ENCODE results near the gene UPF1. TPM values are rescaled to one million over a fixed set of nuclear protein-coding genes. Genes with fewer than 3 reads are reported as not detected.

UPF1 gene
- total and polyA plus RNA-seq, 2 of the 13 experiments (the other 11 are each of a cell fraction or from before 2014, with no cell fraction given) = 16.9 to 41.8 TPM

- no peak for TF ChIP-seq SAP130 (CRISPR knock-in tag; IDR thresholded peaks at IDR 0.05; ENCODE audit: low read depth)
- TF ChIP-seq BORCS8-MEF2B (CRISPR knock-in tag; IDR thresholded peaks at IDR 0.05) = no peak
- no peak for TF ChIP-seq POLR2AphosphoS2 (IDR thresholded peaks at IDR 0.05; ENCODE audit: low read depth, low read length)
- TF ChIP-seq HIVEP1 (CRISPR knock-in tag; IDR thresholded peaks at IDR 0.05) = no peak
Measured at GRCh38 chr19:18905058-18905456, 73.3 kb downstream of the UPF1 start (continued).

GRCh38 chr19:18905513-18906236, 73.9 kb downstream of the UPF1 start:
- TF ChIP-seq U2AF1 (optimal IDR thresholded peaks at IDR 0.05; ENCODE audit: low read depth, low read length) = no peak
- peak; percentile 36 for TF ChIP-seq AGO2 (optimal IDR thresholded peaks at IDR 0.05; ENCODE audit: low read depth, low read length)
- no peak for TF ChIP-seq TSC22D2 (CRISPR knock-in tag; IDR thresholded peaks at IDR 0.05; ENCODE audit: borderline replicate concordance)
- TF ChIP-seq RBM22 (optimal IDR thresholded peaks at IDR 0.05; ENCODE audit: low read length) = peak; percentile 22
- no peak for TF ChIP-seq IKZF4 (CRISPR knock-in tag; IDR thresholded peaks at IDR 0.05; ENCODE audit: borderline replicate concordance, low read depth, not compliant biosample characterization)
- TF ChIP-seq SRSF9 (IDR thresholded peaks at IDR 0.05; ENCODE audit: borderline replicate concordance, insufficient read depth, low read depth, low read length, poor library complexity, severe bottlenecking) = no peak
- Histone ChIP-seq H2AFZ (ENCODE audit: low read length) (no peak overlapping the region), H3K79me2 (ENCODE audit: insufficient read depth, low read length) (no peaks in the 10 kb centered on the region), H3K4me2 (ENCODE audit: low read depth, low read length) (no peak overlapping the region), H3K4me3 (replicated peaks in 1 of 3; ENCODE audit: insufficient read depth in 1 of 3, low read depth in 2 of 3, low read length in 3 of 3) (no peak overlapping the region), H3K27ac (ENCODE audit: extremely low read length, insufficient read depth, low read length) (no peak overlapping the region), H3K9me3 (ENCODE audit: low read length) (no peaks in the 10 kb centered on the region), H3K36me3 (replicated peaks in 1 of 2; ENCODE audit: control insufficient read depth in 1 of 2, insufficient read depth in 2 of 2, low read length in 2 of 2) (peaks cover 22 to 52% of the 10 kb centered on the region in 2 experiments), H4K20me1 (ENCODE audit: insufficient read depth, low read length) (no peaks in the 10 kb centered on the region), H3K4me1 (ENCODE audit: insufficient read depth, low read length) (no peaks in the 10 kb centered on the region), H3K9ac (ENCODE audit: insufficient read depth, low read depth, low read length) (no peak overlapping the region), H3K27me3 (ENCODE audit: control insufficient read depth in 1 of 2, insufficient read depth in 2 of 2, low read length in 2 of 2) (no peaks in the 10 kb centered on the region)
- DNase-seq (ENCODE audit: low spot score) (no peak), ATAC-seq (no peak; the same call in 1 of the 3 replicates), FAIRE-seq (no peak)
- in situ Hi-C loops (cut with HindIII; ENCODE audit: extremely low pct_ligation_motif_present, low pct_unique_long_range_greater_than_20kb) (no loop called here), intact Hi-C loops (cut with micrococcal nuclease; ENCODE audit: unreplicated experiment) (no loop called here)
- no TSS peak for BruUV-seq (replicated peaks)
- ChIA-PET POLR2A (interaction anchor here (1.8 kb wide), 1 partner anchor 13 kb away, joined by 4 read pairs; the partner anchor contains the start of gene COPE), CTCF (ENCODE audit: low intra/inter-chr PET ratio, low total read pairs) (no interaction called here)
- 97% methylated on average over 20 of the region's 26 CpGs for WGBS (ENCODE audit: low lambda C conversion rate)

Measured in HepG2 (cell line).